Astrocyte (in vitro differentiated cells and primary cell): ENCODE measurements around the gene FAM50B. TPM values are rescaled to one million over a fixed set of nuclear protein-coding genes. Genes with fewer than 3 reads are reported as not detected.

Experiments
- DNase-seq: peaks from one replicate; pipeline ENCODE4 v3.0.0-alpha.2; 2010; ENCODE audit warnings: low read depth
- FAIRE-seq: peaks from 2 replicates; lab custom pipeline; 2011; peaks lifted over from hg19 to GRCh38; lab: Jason Lieb, UNC
- H2AFZ ChIP-seq: 2 replicates; pipeline ENCODE4 v1.6.0; 2012; ENCODE audit warnings: low read depth, low read length, inconsistent platforms
- H3K27ac ChIP-seq: 2 replicates; pipeline ENCODE4 v1.5.1; 2011; ENCODE audit warnings: low read depth, low read length, inconsistent platforms
- H3K27me3 ChIP-seq: 2 replicates; pipeline ENCODE4 v1.6.0; 2011; ENCODE audit warnings: low read length, inconsistent platforms; ENCODE audit not compliant: insufficient read depth
- H3K36me3 ChIP-seq: 2 replicates; pipeline ENCODE4 v1.5.1; 2011; ENCODE audit warnings: low read length, inconsistent platforms; ENCODE audit not compliant: insufficient read depth
- H3K4me1 ChIP-seq: 2 replicates; pipeline ENCODE4 v1.5.1; 2011; ENCODE audit warnings: low read length, inconsistent platforms; ENCODE audit not compliant: insufficient read depth
- H3K4me2 ChIP-seq: 2 replicates; pipeline ENCODE4 v1.6.0; 2012; ENCODE audit warnings: low read length, inconsistent platforms
- H3K4me3 ChIP-seq: 2 replicates; pipeline ENCODE4 v1.5.1; 2011; ENCODE audit warnings: low read depth, mild to moderate bottlenecking, low read length, inconsistent platforms; ENCODE audit not compliant: insufficient read depth
- H3K79me2 ChIP-seq: 2 replicates; pipeline ENCODE4 v1.6.0; 2012; ENCODE audit warnings: mild to moderate bottlenecking, low read length, inconsistent platforms; ENCODE audit not compliant: insufficient read depth
- H3K9ac ChIP-seq: 2 replicates; pipeline ENCODE4 v1.6.0; 2012; ENCODE audit warnings: mild to moderate bottlenecking, low read length, inconsistent platforms
- H3K9me3 ChIP-seq: 2 replicates; pipeline ENCODE4 v1.5.1; 2012; ENCODE audit warnings: low read depth, mild to moderate bottlenecking, low read length, inconsistent platforms; ENCODE audit not compliant: insufficient read depth
- H4K20me1 ChIP-seq: 2 replicates; pipeline ENCODE4 v1.6.0; 2012; ENCODE audit warnings: low read length, inconsistent platforms; ENCODE audit not compliant: insufficient read depth
- H3K27ac Mint-ChIP-seq: one replicate; pipeline ENCODE4 v1.8.0; 2021; ENCODE audit warnings: mild to moderate bottlenecking, mixed read lengths; ENCODE audit not compliant: unreplicated experiment
- H3K27me3 Mint-ChIP-seq: one replicate; pipeline ENCODE4 v1.8.0; 2021; ENCODE audit warnings: low read depth, mixed read lengths; ENCODE audit not compliant: unreplicated experiment
- H3K36me3 Mint-ChIP-seq: one replicate; pipeline ENCODE4 v1.8.0; 2021; ENCODE audit warnings: low read depth, mixed read lengths; ENCODE audit not compliant: unreplicated experiment
- H3K4me1 Mint-ChIP-seq: one replicate; pipeline ENCODE4 v1.8.0; 2021; ENCODE audit warnings: low read depth, mixed read lengths; ENCODE audit not compliant: unreplicated experiment
- H3K4me3 Mint-ChIP-seq: one replicate; pipeline ENCODE4 v1.8.0; 2021; ENCODE audit warnings: mild to moderate bottlenecking, moderate library complexity, mixed read lengths; ENCODE audit not compliant: unreplicated experiment
- H3K9me3 Mint-ChIP-seq: one replicate; pipeline ENCODE4 v1.8.0; 2021; ENCODE audit warnings: mild to moderate bottlenecking, mixed read lengths; ENCODE audit not compliant: unreplicated experiment
- CTCF ChIP-seq: IDR thresholded peaks from 2 replicates; pipeline ENCODE4 v1.5.1; 2011; ENCODE audit warnings: low read depth, mild to moderate bottlenecking, inconsistent platforms, low read length, moderate library complexity; ENCODE audit not compliant: insufficient read depth
- EZH2 ChIP-seq: IDR thresholded peaks from 2 replicates; pipeline ENCODE4 v1.6.1; 2012; ENCODE audit warnings: mild to moderate bottlenecking, low read length, inconsistent platforms; ENCODE audit not compliant: insufficient read depth
- total RNA-seq: library from RNA; stranded (reverse); gene quantifications from 2 replicates; pipeline ENCODE4 v1.2.1, GENCODE V29; 2021

Gene FAM50B
- total RNA-seq, 1 donor from 2014 or later: 4.6 TPM

- Mint-ChIP-seq H3K4me3 (no peak overlapping the region), H3K9me3 (no peaks in the 10 kb centered on the region), H3K27me3 (peaks cover 8% of the 10 kb centered on the region), H3K4me1 (peaks cover 9% of the 10 kb centered on the region), H3K27ac (no peak overlapping the region), H3K36me3 (no peaks in the 10 kb centered on the region)
- H2AFZ ChIP-seq: no peak overlapping the region
- H3K27ac ChIP-seq: no peak overlapping the region
- H3K9me3 ChIP-seq: no peaks in the 10 kb centered on the region
- H3K79me2 ChIP-seq: no peaks in the 10 kb centered on the region
- H3K4me3 ChIP-seq: no peak overlapping the region
- FAIRE-seq: no peak
- DNase-seq: no peak
- no peaks in the 10 kb centered on the region for H3K36me3 ChIP-seq
- no peaks in the 10 kb centered on the region for H4K20me1 ChIP-seq
- no peak for TF ChIP-seq CTCF
- no peak for TF ChIP-seq EZH2
- H3K4me2 ChIP-seq: no peak overlapping the region
- H3K9ac ChIP-seq: no peak overlapping the region
- no peaks in the 10 kb centered on the region for H3K4me1 ChIP-seq
- no peaks in the 10 kb centered on the region for H3K27me3 ChIP-seq
These were observed 16.3 kb downstream of the FAM50B start for GRCh38 chr6:3865463-3865862.

- no peak overlapping the region for H3K4me3 Mint-ChIP-seq
- H3K4me1 ChIP-seq: no peaks in the 10 kb centered on the region
- no peak overlapping the region for H3K9ac ChIP-seq
- H3K27ac ChIP-seq: no peak overlapping the region
- H3K79me2 ChIP-seq: no peaks in the 10 kb centered on the region
- H3K27me3 Mint-ChIP-seq: peaks cover 2% of the 10 kb centered on the region
- H3K9me3 Mint-ChIP-seq: no peaks in the 10 kb centered on the region
- H3K4me2 ChIP-seq: no peak overlapping the region
- no peak for FAIRE-seq
- H3K36me3 Mint-ChIP-seq: no peaks in the 10 kb centered on the region
- H3K27ac Mint-ChIP-seq: no peak overlapping the region
- no peak overlapping the region for H3K4me3 ChIP-seq
- no peaks in the 10 kb centered on the region for H3K27me3 ChIP-seq
- no peaks in the 10 kb centered on the region for H4K20me1 ChIP-seq
- H3K4me1 Mint-ChIP-seq: peaks cover 9% of the 10 kb centered on the region
- H3K9me3 ChIP-seq: no peaks in the 10 kb centered on the region
- no peaks in the 10 kb centered on the region for H3K36me3 ChIP-seq
- no peak for TF ChIP-seq CTCF
- TF ChIP-seq EZH2: no peak
- H2AFZ ChIP-seq: no peak overlapping the region
- DNase-seq: peak; percentile 35
These were observed 18.7 kb downstream of the FAM50B start for GRCh38 chr6:3867641-3868502.

- no peak overlapping the region for H2AFZ ChIP-seq
- TF ChIP-seq CTCF (no peak), EZH2 (no peak)
- no peak overlapping the region for H3K27ac Mint-ChIP-seq
These were observed 19.4 kb downstream of the FAM50B start for GRCh38 chr6:3868544-3868943.

More at GRCh38 chr6:3868544-3868943, 19.4 kb downstream of the FAM50B start:
- Mint-ChIP-seq H3K27me3 (peaks cover 2% of the 10 kb centered on the region), H3K9me3 (no peaks in the 10 kb centered on the region), H3K36me3 (no peaks in the 10 kb centered on the region), H3K4me3 (no peak overlapping the region), H3K4me1 (peaks cover 9% of the 10 kb centered on the region)
- H3K27me3 ChIP-seq: no peaks in the 10 kb centered on the region
- H3K9me3 ChIP-seq: no peaks in the 10 kb centered on the region
- no peak overlapping the region for H3K27ac ChIP-seq
- H3K79me2 ChIP-seq: no peaks in the 10 kb centered on the region
- FAIRE-seq (no peak), DNase-seq (peak; percentile 27)
- no peaks in the 10 kb centered on the region for H4K20me1 ChIP-seq
- H3K4me1 ChIP-seq: no peaks in the 10 kb centered on the region
- H3K4me2 ChIP-seq: no peak overlapping the region
- no peak overlapping the region for H3K4me3 ChIP-seq
- no peak overlapping the region for H3K9ac ChIP-seq
- no peaks in the 10 kb centered on the region for H3K36me3 ChIP-seq
